Fibroblast of lung (primary cell): ENCODE data around the gene HMCN2.

Experiments used
- CTCF ChIP-seq, 2 donors: IDR thresholded peaks in 1 of 2; conservative IDR thresholded peaks in 1 of 2; 1 replicate in 1 of 2; 2 replicates in 1 of 2; pipeline ENCODE4 v1.5.1; 2011 to 2012; ENCODE audit warnings: low read length in 2 of 2, control low read depth in 1 of 2, inconsistent platforms in 1 of 2, low read depth in 1 of 2, mild to moderate bottlenecking in 1 of 2
- EZH2 ChIP-seq: IDR thresholded peaks from 2 replicates; pipeline ENCODE4 v1.5.1; 2012; ENCODE audit warnings: low read length, control low read depth, mild to moderate bottlenecking; ENCODE audit errors: missing control alignments

GRCh38 chr9:130406278-130406895 is 140.8 kb downstream of the HMCN2 start:
- TF ChIP-seq CTCF (conservative IDR thresholded peaks at IDR 0.05 in 1 of 2, IDR thresholded peaks at IDR 0.05 in 1 of 2; ENCODE audit: low read depth in 1 of 2, low read length in 2 of 2) (no peak), EZH2 (no peak)
